ENCODE data around the gene PPP1R27. TPM values are rescaled to one million over a fixed set of nuclear protein-coding genes. Genes with fewer than 3 reads are reported as not detected.

The PPP1R27 gene
- total RNA-seq, 1 donor from 2014 or later = not detected

DNA sequence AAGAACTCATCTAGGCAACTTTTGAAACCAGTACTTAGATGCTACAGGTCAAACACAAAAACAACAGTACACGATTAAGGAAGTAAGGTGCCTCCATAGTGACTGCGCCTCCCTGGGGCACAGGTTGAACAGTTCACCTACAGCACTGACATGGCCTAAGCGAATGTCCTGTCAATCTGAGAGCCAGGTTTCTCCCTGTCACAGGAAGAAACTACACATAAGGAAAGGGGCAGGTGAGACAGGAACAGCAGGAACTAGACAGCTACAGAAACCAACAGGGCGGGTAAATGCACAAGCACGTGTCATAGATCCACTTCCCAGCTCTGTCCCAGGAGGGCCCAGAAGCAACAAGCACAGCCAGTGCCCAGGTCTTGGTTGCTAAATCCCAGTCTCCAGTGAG lies 44.3 kb upstream of the PPP1R27 start:
- no peak overlapping the region for H3K4me2 ChIP-seq (ENCODE audit: low read length)
- DNase-seq (ENCODE audit: low read depth) (no peak), FAIRE-seq (no peak)
- H3K9me3 ChIP-seq (ENCODE audit: insufficient read depth, low read depth, low read length) = no peaks in the 10 kb centered on the region
- no peak overlapping the region for H2AFZ ChIP-seq (ENCODE audit: low read depth, low read length)
- TF ChIP-seq, protein P1, sequence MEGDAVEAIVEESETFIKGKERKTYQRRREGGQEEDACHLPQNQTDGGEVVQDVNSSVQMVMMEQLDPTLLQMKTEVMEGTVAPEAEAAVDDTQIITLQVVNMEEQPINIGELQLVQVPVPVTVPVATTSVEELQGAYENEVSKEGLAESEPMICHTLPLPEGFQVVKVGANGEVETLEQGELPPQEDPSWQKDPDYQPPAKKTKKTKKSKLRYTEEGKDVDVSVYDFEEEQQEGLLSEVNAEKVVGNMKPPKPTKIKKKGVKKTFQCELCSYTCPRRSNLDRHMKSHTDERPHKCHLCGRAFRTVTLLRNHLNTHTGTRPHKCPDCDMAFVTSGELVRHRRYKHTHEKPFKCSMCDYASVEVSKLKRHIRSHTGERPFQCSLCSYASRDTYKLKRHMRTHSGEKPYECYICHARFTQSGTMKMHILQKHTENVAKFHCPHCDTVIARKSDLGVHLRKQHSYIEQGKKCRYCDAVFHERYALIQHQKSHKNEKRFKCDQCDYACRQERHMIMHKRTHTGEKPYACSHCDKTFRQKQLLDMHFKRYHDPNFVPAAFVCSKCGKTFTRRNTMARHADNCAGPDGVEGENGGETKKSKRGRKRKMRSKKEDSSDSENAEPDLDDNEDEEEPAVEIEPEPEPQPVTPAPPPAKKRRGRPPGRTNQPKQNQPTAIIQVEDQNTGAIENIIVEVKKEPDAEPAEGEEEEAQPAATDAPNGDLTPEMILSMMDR (IDR thresholded peaks at IDR 0.05; ENCODE audit: insufficient read depth, low read depth, low read length) = no peak
- TF ChIP-seq EZH2 (IDR thresholded peaks at IDR 0.05; ENCODE audit: insufficient read depth, low read length) = no peak
- H3K4me1 ChIP-seq (ENCODE audit: insufficient read depth, low read length) = no peaks in the 10 kb centered on the region
- Mint-ChIP-seq H3K27me3 (ENCODE audit: low read depth, unreplicated experiment) (no peaks in the 10 kb centered on the region), H3K36me3 (ENCODE audit: low read depth, unreplicated experiment) (peaks cover 6% of the 10 kb centered on the region), H3K27ac (ENCODE audit: unreplicated experiment) (no peak overlapping the region), H3K9me3 (ENCODE audit: unreplicated experiment) (no peaks in the 10 kb centered on the region), H3K4me1 (ENCODE audit: low read depth, unreplicated experiment) (no peaks in the 10 kb centered on the region), H3K4me3 (ENCODE audit: unreplicated experiment) (no peak overlapping the region)
- H3K27ac ChIP-seq (ENCODE audit: low read depth, low read length) = no peak overlapping the region
- no peak overlapping the region for H3K9ac ChIP-seq (ENCODE audit: low read length)
- no peak overlapping the region for H3K4me3 ChIP-seq (ENCODE audit: insufficient read depth, low read depth, low read length)
- no peaks in the 10 kb centered on the region for H3K27me3 ChIP-seq (ENCODE audit: insufficient read depth, low read length)
- H3K36me3 ChIP-seq (ENCODE audit: insufficient read depth, low read length) = peaks cover 15% of the 10 kb centered on the region
- H4K20me1 ChIP-seq (ENCODE audit: insufficient read depth, low read length) = peaks cover 13% of the 10 kb centered on the region
- peaks cover 14% of the 10 kb centered on the region for H3K79me2 ChIP-seq (ENCODE audit: insufficient read depth, low read length)

DNA sequence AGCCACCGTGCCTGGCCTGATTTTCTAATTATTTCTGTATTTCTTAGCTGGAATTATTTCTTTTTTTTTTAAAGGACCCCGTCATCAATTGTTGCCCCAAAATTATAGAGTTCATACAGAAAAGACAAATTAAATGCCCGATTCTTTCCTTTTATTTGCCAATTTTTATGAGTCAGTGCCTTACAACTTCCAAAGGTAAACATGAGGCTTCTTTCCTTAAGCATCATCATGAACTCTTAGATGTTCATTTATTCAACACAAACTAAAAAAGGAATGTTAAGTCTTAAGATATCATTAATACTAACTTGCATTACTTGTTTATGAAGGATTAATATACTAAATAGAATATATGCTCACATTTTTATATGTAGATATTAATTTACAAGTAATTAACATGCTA lies 43.4 kb upstream of the PPP1R27 start:
- Histone ChIP-seq H3K4me3 (ENCODE audit: insufficient read depth, low read depth, low read length) (no peak overlapping the region), H3K9ac (ENCODE audit: low read length) (no peak overlapping the region), H3K79me2 (ENCODE audit: insufficient read depth, low read length) (peaks cover 11% of the 10 kb centered on the region), H3K36me3 (ENCODE audit: insufficient read depth, low read length) (peaks cover 15% of the 10 kb centered on the region), H2AFZ (ENCODE audit: low read depth, low read length) (no peak overlapping the region), H3K27ac (ENCODE audit: low read depth, low read length) (no peak overlapping the region), H3K4me2 (ENCODE audit: low read length) (no peak overlapping the region), H4K20me1 (ENCODE audit: insufficient read depth, low read length) (peaks cover 10% of the 10 kb centered on the region), H3K9me3 (ENCODE audit: insufficient read depth, low read depth, low read length) (no peaks in the 10 kb centered on the region), H3K4me1 (ENCODE audit: insufficient read depth, low read length) (no peaks in the 10 kb centered on the region), H3K27me3 (ENCODE audit: insufficient read depth, low read length) (no peaks in the 10 kb centered on the region)
- Mint-ChIP-seq H3K9me3 (ENCODE audit: unreplicated experiment) (no peaks in the 10 kb centered on the region), H3K4me3 (ENCODE audit: unreplicated experiment) (no peak overlapping the region), H3K27ac (ENCODE audit: unreplicated experiment) (no peak overlapping the region), H3K4me1 (ENCODE audit: low read depth, unreplicated experiment) (no peaks in the 10 kb centered on the region), H3K36me3 (ENCODE audit: low read depth, unreplicated experiment) (peaks cover 6% of the 10 kb centered on the region), H3K27me3 (ENCODE audit: low read depth, unreplicated experiment) (no peaks in the 10 kb centered on the region)
- no peak for FAIRE-seq
- no peak for TF ChIP-seq EZH2 (IDR thresholded peaks at IDR 0.05; ENCODE audit: insufficient read depth, low read length)
- TF ChIP-seq, protein P1 (IDR thresholded peaks at IDR 0.05; ENCODE audit: insufficient read depth, low read depth, low read length) = no peak
- DNase-seq (ENCODE audit: low read depth) = no peak

DNA sequence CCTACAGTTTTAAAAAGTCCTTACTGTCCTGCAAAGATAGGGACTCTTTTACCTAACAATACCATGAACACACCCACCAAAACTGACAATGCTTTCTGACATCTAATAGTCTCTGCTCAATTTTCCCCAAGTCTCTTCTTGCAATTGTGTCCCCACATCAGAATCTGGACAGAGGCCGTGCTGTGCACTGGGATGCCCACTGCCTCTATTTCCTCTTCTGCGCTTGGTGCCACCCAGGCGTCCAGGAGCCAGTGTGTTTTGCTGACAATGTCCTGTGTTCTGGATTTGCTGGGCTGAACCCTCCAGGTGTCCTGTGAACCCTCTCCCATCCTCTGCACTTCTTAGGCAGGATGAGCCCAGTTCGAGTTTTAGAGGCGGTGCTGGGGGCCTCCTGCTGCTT lies 42.7 kb upstream of the PPP1R27 start:
- Mint-ChIP-seq H3K9me3 (ENCODE audit: unreplicated experiment) (no peaks in the 10 kb centered on the region), H3K4me1 (ENCODE audit: low read depth, unreplicated experiment) (no peaks in the 10 kb centered on the region), H3K27ac (ENCODE audit: unreplicated experiment) (no peak overlapping the region), H3K36me3 (ENCODE audit: low read depth, unreplicated experiment) (peaks cover 6% of the 10 kb centered on the region), H3K27me3 (ENCODE audit: low read depth, unreplicated experiment) (no peaks in the 10 kb centered on the region), H3K4me3 (ENCODE audit: unreplicated experiment) (no peak overlapping the region)
- H3K36me3 ChIP-seq (ENCODE audit: insufficient read depth, low read length) = peaks cover 15% of the 10 kb centered on the region
- no peak overlapping the region for H3K27ac ChIP-seq (ENCODE audit: low read depth, low read length)
- TF ChIP-seq, protein P1 (IDR thresholded peaks at IDR 0.05; ENCODE audit: insufficient read depth, low read depth, low read length) = no peak
- TF ChIP-seq EZH2 (IDR thresholded peaks at IDR 0.05; ENCODE audit: insufficient read depth, low read length) = no peak
- DNase-seq (ENCODE audit: low read depth) (no peak), FAIRE-seq (no peak)
- H3K79me2 ChIP-seq (ENCODE audit: insufficient read depth, low read length) = peaks cover 15% of the 10 kb centered on the region
- no peaks in the 10 kb centered on the region for H3K27me3 ChIP-seq (ENCODE audit: insufficient read depth, low read length)
- no peaks in the 10 kb centered on the region for H3K4me1 ChIP-seq (ENCODE audit: insufficient read depth, low read length)
- H3K4me2 ChIP-seq (ENCODE audit: low read length) = no peak overlapping the region
- H3K4me3 ChIP-seq (ENCODE audit: insufficient read depth, low read depth, low read length) = no peak overlapping the region
- H3K9me3 ChIP-seq (ENCODE audit: insufficient read depth, low read depth, low read length) = no peaks in the 10 kb centered on the region
- H4K20me1 ChIP-seq (ENCODE audit: insufficient read depth, low read length) = peaks cover 10% of the 10 kb centered on the region
- H2AFZ ChIP-seq (ENCODE audit: low read depth, low read length) = no peak overlapping the region
- H3K9ac ChIP-seq (ENCODE audit: low read length) = no peak overlapping the region
